Ectodermal cell (in vitro differentiated cells): ENCODE data around the gene MTHFD1.
A peak's percentile ranks its signal among the peaks of the same experiment; 100 is the strongest.

Experiments used
- H3K27ac ChIP-seq: 2 replicates; pipeline ENCODE4 v1.7.0; 2013; ENCODE audit warnings: mild to moderate bottlenecking, low read depth, low read length; ENCODE audit not compliant: insufficient read depth, poor library complexity, severe bottlenecking
- H3K27me3 ChIP-seq: 2 replicates; pipeline ENCODE4 v1.7.0; 2013; ENCODE audit warnings: mild to moderate bottlenecking, low read length; ENCODE audit not compliant: insufficient read depth, control insufficient read depth, poor library complexity, severe bottlenecking
- H3K36me3 ChIP-seq: one replicate; pipeline ENCODE4 v1.7.0; 2013; ENCODE audit warnings: low read length; ENCODE audit not compliant: control insufficient read depth, insufficient read depth
- H3K4me1 ChIP-seq: one replicate; pipeline ENCODE4 v1.7.0; 2013; ENCODE audit warnings: low read length; ENCODE audit not compliant: control insufficient read depth, insufficient read depth
- H3K4me3 ChIP-seq: 2 replicates; pipeline ENCODE4 v1.7.0; 2013; ENCODE audit warnings: low read depth, low read length, control low read depth; ENCODE audit not compliant: insufficient read depth
- H3K9me3 ChIP-seq: 2 replicates; pipeline ENCODE4 v1.7.0; 2013; ENCODE audit warnings: mild to moderate bottlenecking, low read length, moderate library complexity; ENCODE audit not compliant: control insufficient read depth
- WGBS, 2 experiments: methylation state at CpG; one replicate each; pipeline ENCODE4 v1.1.7; 2013; ENCODE audit warnings: missing lambda C conversion rate in 2 of 2; 5-methylcytosine and 5-hydroxymethylcytosine counted together

Gene MTHFD1

DNA sequence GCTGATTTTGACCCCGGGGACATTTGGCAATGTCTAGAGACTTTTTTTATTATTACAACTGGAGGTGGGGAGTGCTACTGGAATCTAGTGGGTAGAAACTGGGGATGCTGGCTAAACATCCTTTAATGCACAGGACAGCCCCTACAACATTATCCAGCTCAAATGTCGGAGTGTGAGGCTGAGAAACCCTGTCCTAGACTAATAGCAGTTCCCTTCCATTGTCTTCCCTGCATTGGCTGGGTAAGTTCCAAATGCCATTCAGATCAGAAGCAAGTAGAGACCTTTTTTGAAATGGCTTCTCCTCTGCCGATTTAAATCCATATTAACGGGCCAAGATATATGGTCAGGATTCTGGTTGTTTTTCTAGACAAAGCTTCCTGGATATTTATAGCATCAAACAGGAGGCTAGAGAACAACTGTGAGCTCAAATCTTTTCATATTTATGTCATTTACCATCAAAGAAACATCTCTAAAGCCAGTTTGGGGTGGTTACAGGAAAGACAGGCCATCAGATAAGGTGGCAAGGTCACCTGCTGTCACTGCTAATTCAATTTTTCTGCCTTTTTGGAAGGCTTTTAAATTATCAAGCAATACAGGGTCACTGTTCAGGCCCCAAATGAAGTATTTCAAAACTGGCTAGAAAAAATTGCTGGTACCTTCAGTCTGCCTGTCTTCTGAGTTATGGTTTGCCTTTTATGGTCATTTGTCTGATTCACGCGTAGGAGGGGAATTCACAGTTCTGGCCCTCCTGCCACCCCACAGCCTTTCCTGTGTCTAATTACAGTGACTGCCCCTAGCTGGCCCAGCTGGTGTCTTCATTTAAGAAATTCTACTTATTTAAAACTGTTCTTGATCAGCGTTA is 57.1 kb downstream of the MTHFD1 start:
- Histone ChIP-seq H3K27ac (no peak overlapping the region), H3K36me3 (peaks cover 30% of the 10 kb centered on the region), H3K9me3 (no peaks in the 10 kb centered on the region), H3K4me3 (no peak overlapping the region), H3K27me3 (no peaks in the 10 kb centered on the region), H3K4me1 (no peaks in the 10 kb centered on the region)
- WGBS, 2 experiments: 87 to 89% methylated on average over 5 to 6 of the region's 7 CpGs

DNA sequence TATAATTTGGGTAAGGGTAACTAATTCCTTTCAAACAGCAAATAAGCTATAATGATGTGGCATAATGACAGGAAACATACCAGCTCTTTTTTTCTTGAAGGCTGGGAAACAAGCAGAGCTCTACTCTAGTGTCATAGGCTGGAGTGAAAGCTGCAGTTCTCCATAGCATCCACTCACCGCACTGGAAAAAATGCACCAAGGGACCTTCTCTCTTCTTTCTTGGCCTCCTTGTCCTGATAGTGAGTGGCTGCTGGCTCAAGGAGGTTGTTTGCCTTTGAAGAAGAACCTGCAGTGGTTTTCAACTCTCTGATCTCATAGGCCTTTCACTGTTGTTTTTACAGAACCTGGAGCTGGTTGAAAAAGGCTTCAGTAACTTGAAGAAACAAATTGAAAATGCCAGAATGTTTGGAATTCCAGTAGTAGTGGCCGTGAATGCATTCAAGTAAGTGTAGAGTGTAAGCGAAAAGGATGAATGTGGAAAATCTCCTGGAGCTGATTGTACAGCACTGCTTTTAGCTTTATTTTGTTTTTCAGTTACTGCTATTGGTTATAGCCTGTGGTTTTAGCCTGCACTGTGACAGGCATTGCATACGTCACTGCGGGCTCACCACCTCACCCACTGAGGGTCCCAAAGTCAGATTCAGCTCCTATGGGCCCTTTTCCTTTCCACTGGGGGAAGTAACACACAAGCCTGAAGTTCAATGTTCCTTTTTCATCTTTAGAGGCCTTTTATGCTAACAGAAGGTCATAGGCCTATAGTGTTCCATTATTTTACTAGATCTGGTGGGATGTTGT is 59.9 kb downstream of the MTHFD1 start:
- Histone ChIP-seq H3K27ac (no peak overlapping the region), H3K27me3 (no peaks in the 10 kb centered on the region), H3K36me3 (peaks cover 22% of the 10 kb centered on the region), H3K4me1 (no peaks in the 10 kb centered on the region), H3K4me3 (no peak overlapping the region), H3K9me3 (no peaks in the 10 kb centered on the region)
- 94 to 96% methylated on average over 5 of the region's 5 CpGs for WGBS, 2 experiments

DNA sequence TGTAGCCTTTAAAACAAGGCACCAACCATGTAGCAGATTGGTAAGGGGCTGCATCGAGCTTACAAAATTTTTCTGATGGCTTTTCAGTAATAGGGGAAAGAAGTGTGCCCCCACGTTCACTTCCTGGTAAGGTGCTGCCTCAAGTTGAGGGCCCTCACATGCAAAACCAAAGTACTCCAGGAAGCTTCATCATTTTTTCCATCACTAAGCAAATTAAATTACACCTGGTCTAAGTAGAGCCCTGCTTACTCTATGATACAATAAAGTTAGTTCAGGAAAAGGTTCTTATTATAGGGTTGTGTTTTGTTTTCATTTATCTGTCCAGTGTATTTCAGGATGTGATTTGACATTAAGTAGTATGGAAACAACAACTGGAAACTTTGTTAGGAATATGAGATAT is 62.1 kb downstream of the MTHFD1 start:
- H3K9me3 ChIP-seq: no peaks in the 10 kb centered on the region
- H3K36me3 ChIP-seq: peaks cover 27% of the 10 kb centered on the region
- no peak overlapping the region for H3K4me3 ChIP-seq
- H3K4me1 ChIP-seq: no peaks in the 10 kb centered on the region
- H3K27ac ChIP-seq: no peak overlapping the region
- 94 to 96% methylated on average over 2 of the region's 2 CpGs for WGBS, 2 experiments
- H3K27me3 ChIP-seq: no peaks in the 10 kb centered on the region

DNA sequence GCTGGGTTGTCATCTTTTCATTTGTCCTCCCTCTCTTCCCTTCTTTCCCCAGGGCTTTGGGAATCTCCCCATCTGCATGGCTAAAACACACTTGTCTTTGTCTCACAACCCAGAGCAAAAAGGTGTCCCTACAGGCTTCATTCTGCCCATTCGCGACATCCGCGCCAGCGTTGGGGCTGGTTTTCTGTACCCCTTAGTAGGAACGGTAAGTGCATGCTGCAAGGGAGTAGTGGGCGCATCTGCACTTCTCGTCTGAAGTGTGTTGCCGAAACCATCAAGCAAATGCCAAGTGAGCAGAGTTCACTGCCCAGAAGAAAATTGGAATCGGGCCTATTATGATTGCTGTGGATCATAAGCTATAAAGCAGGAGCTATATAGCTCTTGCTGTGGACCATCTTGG is 66.5 kb downstream of the MTHFD1 start:
- 97 to 98% methylated on average over 10 of the region's 10 CpGs for WGBS, 2 experiments
- Histone ChIP-seq H3K4me3 (no peak overlapping the region), H3K27me3 (no peaks in the 10 kb centered on the region), H3K4me1 (no peaks in the 10 kb centered on the region), H3K9me3 (no peaks in the 10 kb centered on the region), H3K36me3 (peaks cover 20% of the 10 kb centered on the region), H3K27ac (no peak overlapping the region)

DNA sequence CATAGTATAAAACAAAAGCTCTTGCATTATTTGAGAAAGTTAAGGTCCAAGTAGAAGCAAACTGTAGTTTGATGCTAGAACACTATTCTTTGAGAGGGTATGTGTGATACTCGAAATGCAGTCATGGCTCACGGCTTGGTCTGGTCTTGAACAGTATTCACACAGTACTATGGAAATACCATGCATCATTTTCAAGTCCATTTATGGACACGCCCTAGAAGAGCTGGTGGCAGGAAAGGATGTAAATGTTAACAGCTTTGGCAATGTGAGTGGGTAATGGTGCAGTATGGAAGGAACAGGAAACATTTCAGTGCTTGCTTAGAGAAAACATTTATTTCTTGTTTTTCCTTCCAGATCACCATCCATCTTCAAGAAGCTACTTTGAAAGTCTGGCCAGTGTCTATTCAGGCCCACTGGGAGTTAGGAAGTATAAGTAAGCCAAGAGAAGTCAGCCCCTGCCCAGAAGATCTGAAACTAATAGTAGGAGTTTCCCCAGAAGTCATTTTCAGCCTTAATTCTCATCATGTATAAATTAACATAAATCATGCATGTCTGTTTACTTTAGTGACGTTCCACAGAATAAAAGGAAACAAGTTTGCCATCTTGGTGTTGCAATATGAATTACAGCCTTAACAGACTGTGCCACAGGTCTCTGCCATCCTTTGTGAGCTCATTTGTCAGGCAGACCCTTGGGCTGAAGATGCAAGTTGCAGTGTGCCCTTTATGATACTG is 71.4 kb downstream of the MTHFD1 start:
- Histone ChIP-seq H3K4me1 (no peaks in the 10 kb centered on the region), H3K36me3 (peaks cover 3% of the 10 kb centered on the region), H3K9me3 (no peaks in the 10 kb centered on the region), H3K27me3 (peaks cover 4% of the 10 kb centered on the region), H3K4me3 (no peak overlapping the region), H3K27ac (no peak overlapping the region)
- WGBS, 2 experiments: 88% methylated on average over 4 of the region's 4 CpGs

DNA sequence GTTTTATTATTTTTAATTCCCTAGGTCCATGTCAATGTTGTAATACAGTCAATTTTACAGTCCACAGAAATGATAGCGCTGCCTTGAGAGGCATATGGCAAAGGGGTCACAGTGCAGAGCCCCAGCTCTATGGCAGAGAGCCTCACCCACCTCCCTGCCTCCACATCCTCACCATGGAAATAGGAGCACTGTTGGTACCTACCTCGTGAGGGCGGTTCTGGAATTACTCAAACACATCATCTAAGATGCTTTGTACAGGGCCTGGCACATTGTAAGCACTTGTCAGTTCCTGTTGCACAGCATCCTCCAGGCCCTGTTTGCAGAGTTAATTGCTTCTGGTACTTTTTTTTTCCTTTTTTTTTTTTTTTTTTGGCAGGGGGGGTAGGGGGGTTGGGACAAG is 73.1 kb downstream of the MTHFD1 start:
- Histone ChIP-seq H3K27me3 (peaks cover 14% of the 10 kb centered on the region), H3K4me3 (no peak overlapping the region), H3K4me1 (no peaks in the 10 kb centered on the region), H3K36me3 (no peaks in the 10 kb centered on the region), H3K27ac (no peak overlapping the region), H3K9me3 (no peaks in the 10 kb centered on the region)
- WGBS, 2 experiments: 98% methylated on average over 3 of the region's 3 CpGs

DNA sequence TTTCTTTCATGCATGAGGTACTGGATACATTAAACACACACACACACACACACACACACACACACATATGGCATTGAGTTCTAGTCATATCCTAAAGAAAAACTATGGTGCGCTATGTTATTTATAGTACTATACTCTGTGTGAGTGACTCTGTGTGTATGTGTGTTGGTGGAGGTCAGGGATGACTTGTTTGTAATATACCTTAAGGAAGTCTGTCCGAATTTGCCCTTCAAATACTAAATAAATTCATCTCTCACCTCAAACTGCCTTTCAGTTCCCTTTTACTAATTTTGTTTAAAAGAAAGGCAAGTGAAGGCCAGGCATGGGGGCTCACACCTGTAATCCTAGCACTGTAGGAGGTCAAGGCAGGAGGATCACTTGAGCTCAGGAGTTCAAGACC is 75.0 kb downstream of the MTHFD1 start:
- H3K27ac ChIP-seq: no peak overlapping the region
- no peaks in the 10 kb centered on the region for H3K36me3 ChIP-seq
- 91% methylated on average over 2 of the region's 2 CpGs; no CpG with 5 or more reads in 1 of the 2 experiments for WGBS, 2 experiments
- no peaks in the 10 kb centered on the region for H3K9me3 ChIP-seq
- H3K4me3 ChIP-seq: no peak overlapping the region
- peaks cover 23% of the 10 kb centered on the region for H3K27me3 ChIP-seq
- no peaks in the 10 kb centered on the region for H3K4me1 ChIP-seq

DNA sequence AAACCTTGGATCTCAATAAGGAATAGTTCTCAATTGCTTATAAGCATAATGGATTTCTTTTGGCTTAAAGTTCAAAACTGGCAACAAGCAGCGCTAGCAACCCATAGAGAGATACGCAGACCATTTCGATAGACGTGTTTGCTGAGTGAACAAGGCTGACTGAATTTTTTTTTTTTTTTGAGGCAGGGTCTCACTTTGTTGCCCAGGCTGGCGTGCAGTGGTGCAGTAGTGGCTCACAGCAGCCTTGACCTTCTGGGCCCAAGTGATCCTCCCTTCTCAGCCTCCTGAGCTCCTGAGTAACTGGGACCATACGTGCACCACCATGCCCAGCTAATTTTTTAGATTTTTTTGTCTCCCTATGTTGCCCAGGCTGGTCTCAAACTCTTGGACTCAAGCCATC is 75.7 kb downstream of the MTHFD1 start:
- Histone ChIP-seq H3K27me3 (peaks cover 23% of the 10 kb centered on the region), H3K9me3 (no peaks in the 10 kb centered on the region), H3K4me1 (no peaks in the 10 kb centered on the region), H3K27ac (no peak overlapping the region), H3K36me3 (no peaks in the 10 kb centered on the region), H3K4me3 (no peak overlapping the region)
- 91 to 94% methylated on average over 6 of the region's 6 CpGs for WGBS, 2 experiments

DNA sequence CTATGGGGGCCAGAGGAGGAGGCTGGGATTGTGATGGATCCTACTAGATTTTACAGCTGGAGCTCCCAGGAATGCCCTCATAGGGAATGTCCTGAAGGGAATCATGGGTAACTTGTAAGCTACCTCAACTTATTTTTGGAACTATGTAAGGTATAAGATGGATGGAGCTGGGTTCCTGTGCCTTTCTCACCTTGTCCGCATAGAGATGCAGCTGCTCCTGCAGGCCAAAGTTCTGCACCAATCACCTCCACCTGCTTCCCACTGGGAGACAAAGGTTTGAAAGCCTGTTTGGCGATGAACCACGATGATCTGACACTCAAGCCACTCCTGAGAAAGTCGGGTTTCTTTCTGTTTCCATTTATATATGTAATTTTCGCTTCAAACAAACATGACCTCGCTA is 76.5 kb downstream of the MTHFD1 start:
- WGBS, 2 experiments: 26% methylated on average over 5 to 6 of the region's 6 CpGs
- peak overlapping the region; percentile 72 for H3K4me3 ChIP-seq

More for the DNA sequence above, 76.5 kb downstream of the MTHFD1 start:
- Histone ChIP-seq H3K36me3 (no peaks in the 10 kb centered on the region), H3K9me3 (no peaks in the 10 kb centered on the region), H3K27ac (no peak overlapping the region), H3K27me3 (peaks cover 23% of the 10 kb centered on the region), H3K4me1 (no peaks in the 10 kb centered on the region)
